ENCODE measurements around the gene CAMSAP1.

Gene CAMSAP1

GRCh38 chr9:135830496-135830895 is 76.8 kb downstream of the CAMSAP1 start:
- no peak for DNase-seq (ENCODE audit: low read depth)

DNA sequence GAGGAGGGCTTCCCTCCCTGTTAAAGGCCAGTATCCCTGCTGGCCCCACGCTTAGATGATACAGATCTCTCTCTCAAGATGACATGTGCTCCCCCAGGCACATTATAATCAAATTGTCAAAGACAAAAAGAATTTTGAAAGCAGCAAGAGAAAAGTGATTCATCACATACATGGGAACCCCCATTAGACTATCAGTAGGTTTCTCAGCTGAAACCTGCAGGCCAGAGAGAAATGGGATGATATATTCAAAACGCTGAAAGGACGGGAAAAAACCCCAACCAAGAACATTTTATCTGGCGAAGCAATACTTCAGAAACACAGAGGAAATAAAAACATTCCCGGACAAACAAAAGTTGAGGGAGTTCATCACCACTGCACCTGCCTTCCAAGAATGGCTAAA is 78.7 kb downstream of the CAMSAP1 start:
- no peak for DNase-seq (ENCODE audit: low read depth)

DNA sequence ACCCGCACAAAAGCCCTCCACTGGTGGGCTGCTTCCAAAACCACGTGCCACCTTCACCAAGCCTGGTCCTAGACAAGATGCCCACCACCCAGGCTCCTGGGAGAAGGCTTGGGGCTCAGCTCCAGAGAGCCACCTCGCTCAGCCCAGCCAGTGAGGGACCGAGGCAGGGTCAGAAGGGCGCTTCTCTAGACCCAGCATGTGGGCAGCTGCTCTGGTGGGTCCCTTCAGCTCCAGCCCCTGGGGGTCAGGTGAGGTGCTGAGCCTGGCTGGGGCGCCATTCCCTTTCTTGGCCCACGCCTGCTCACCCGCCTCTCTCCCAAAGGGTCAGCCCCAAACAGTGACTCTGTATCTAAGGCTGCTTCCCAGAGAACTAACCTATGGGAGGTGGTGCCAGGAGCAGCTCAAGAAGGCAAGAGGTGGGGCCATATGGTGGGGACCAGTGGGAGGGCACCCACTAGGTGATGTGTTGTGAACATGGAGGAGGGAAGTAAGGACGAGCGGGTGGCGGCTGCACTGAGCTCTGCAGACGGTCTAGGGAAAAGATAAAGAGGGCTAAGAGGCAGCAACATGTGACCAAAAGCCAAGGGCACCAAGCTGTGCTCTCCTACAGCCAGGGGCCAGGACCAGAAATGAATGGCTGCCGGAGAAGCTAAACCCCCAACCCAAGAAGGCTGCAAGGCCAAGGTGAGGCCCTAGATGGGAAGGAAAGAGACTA is 79.3 kb downstream of the CAMSAP1 start:
- DNase-seq (ENCODE audit: low read depth): no peak

DNA sequence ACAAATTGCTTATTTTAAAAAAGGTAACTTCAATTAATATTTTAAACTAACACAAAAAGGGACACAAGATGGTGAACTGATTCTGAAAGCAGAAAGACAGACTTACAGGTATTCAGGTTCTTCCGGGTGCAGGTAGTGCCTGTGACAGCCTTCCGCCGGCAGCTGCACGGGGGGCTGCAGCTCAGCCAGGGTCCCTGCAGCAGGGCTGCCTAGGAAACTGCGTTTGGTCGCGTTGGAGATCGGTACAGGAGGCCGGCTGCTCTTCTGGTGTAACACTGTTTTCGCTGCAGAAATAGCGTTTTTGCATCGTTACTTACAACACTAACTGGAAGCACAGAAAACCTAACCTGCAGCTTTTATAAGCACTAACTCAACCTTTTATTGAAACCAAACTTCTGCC is 80.0 kb downstream of the CAMSAP1 start:
- DNase-seq (ENCODE audit: low read depth): no peak

DNA sequence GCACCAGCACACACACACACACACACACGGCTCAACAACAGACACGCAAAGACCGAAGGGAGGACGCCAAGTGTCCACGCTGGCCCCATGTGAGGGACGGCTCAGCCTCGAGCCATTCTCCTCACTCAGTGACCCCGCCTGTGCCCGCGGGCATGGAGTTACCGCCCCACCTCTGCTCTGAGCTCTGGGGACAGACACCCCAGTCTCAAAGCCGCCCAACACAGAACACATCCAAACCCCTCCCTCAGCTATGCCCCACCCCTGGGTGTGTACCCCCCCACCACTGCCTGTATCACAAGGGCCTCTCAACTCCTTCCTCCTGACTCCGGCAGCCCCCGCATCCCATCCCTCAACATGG is 81.2 kb downstream of the CAMSAP1 start:
- no peak for DNase-seq (ENCODE audit: low read depth)

DNA sequence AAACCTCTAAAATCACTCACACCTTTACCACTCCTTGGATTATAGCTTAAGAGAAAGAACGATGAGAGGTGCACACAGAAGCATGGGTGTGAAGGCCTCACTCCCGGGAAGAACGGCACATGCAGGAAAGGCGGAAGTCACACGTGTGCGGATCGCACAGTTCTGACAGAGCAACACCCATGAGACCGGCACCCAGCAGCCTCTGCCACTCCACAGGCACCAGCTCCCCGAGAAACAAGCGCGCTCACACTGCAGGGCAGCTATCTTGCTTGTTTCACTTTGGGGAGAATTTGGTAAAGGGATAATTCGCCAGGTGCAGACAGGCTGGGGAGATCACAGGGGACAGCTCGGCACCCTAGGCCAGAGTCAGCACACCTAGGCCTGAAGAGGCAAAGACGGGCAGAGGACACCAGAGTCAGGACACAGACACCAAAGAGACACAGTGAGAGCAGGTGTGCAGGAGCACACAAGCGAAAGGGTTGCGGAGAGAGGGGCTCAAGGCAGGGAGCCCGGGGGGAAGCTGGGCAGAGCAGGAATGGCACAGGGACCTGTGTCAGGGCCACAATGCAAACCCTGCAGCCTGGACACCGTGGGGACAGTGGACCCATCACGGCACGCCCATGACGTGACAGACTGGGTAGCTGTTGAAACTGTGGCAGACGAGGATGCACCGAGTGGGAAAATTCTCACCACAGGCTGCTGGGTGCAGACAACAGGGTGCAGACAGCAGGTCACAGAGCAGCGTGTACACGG is 81.7 kb downstream of the CAMSAP1 start:
- no peak for DNase-seq (ENCODE audit: low read depth)

DNA sequence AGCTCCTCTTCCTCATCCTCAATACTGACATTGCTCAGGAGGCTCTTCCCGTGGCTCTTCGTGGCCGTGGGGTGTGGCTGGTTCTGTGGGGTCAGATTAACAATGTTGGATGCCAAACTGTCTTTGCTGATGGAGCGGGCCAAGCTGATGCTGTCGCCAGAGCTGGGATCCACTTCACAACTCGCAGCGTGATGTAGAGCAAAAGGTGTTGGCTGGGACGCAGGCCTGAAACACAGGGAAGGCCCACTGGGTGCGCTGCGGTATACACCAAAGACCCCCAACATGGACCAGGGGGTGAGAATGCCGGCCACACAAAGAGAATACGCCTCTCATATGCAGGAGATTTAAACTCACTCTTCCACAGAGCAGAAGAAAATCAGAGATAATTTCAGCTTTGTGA is 84.3 kb downstream of the CAMSAP1 start:
- DNase-seq (ENCODE audit: low read depth): no peak

- no peak for DNase-seq (ENCODE audit: low read depth)
Measured at GRCh38 chr9:135822374-135822755, 85.0 kb downstream of the CAMSAP1 start.

GRCh38 chr9:135821733-135822373 is 85.5 kb downstream of the CAMSAP1 start:
- DNase-seq (ENCODE audit: low read depth): no peak

- no peak for DNase-seq (ENCODE audit: low read depth)
Measured at GRCh38 chr9:135821116-135821515, 86.2 kb downstream of the CAMSAP1 start.

DNA sequence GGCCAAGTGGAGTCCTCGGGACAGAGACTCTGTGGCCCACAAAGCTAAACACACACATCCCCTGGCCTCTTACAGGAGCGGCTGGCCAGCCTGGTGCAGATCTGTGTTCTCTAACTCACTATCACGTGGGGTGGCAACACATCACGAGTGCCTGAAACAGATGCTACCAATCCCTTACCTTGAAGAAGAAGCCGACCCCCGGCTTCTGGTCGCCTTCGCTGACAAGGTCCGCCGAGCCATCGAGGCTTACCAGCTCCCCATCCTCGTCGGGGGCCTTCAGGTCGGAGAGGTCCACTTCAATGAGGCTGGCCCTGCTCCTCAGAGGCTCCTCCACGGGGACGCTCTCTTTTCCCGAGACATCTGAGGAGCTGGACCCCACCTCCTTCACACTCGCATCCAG is 86.7 kb downstream of the CAMSAP1 start:
- DNase-seq (ENCODE audit: low read depth): no peak

- DNase-seq (ENCODE audit: low read depth): no peak
Measured at GRCh38 chr9:135819905-135820304, 87.4 kb downstream of the CAMSAP1 start.

- DNase-seq (ENCODE audit: low read depth): no peak
Measured at GRCh38 chr9:135818718-135819475, 88.4 kb downstream of the CAMSAP1 start.

DNA sequence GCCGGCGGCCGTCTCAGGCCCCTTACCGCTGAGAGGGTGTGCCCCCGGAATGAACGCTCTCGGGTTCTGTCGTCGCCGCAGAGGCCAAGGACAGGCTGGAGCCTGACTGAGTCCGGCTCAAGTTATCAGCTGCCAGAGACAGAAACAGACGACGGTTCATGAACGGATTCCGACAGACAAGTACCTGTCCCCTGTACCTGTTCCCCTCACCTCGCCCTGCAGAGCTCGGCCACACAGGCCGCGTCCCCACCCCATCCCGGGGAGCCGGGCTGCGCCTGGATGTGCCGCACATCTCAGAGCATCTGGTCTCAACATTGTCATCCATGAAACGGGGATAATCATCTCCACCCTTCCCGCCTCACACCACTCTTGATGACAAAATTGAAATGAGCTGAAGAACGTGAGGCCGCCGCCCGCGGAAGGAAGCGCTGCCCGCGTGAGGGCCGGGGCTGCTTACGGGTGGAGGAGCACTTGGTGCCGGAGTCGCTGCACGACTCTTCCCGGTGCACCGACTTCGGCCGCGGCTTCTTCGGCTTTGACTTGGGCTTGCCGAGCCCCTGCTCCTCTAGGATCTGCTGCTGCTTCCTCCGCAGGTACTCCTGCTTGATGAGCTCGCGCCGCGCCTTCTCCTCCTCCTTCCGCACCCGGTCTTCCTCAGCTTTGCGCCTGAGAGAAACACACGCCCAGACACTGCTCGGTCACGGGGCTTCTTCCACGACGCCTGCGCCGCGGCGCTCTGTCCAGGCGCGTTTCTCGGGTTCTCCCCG is 89.2 kb downstream of the CAMSAP1 start:
- no peak for DNase-seq (ENCODE audit: low read depth)

- no peak for DNase-seq (ENCODE audit: low read depth)
Measured at GRCh38 chr9:135816651-135816970, 90.7 kb downstream of the CAMSAP1 start.

GRCh38 chr9:135815830-135816650 is 91.3 kb downstream of the CAMSAP1 start:
- DNase-seq (ENCODE audit: low read depth): no peak

- no peak for DNase-seq (ENCODE audit: low read depth)
Measured at GRCh38 chr9:135815413-135815812, 91.9 kb downstream of the CAMSAP1 start.

DNA sequence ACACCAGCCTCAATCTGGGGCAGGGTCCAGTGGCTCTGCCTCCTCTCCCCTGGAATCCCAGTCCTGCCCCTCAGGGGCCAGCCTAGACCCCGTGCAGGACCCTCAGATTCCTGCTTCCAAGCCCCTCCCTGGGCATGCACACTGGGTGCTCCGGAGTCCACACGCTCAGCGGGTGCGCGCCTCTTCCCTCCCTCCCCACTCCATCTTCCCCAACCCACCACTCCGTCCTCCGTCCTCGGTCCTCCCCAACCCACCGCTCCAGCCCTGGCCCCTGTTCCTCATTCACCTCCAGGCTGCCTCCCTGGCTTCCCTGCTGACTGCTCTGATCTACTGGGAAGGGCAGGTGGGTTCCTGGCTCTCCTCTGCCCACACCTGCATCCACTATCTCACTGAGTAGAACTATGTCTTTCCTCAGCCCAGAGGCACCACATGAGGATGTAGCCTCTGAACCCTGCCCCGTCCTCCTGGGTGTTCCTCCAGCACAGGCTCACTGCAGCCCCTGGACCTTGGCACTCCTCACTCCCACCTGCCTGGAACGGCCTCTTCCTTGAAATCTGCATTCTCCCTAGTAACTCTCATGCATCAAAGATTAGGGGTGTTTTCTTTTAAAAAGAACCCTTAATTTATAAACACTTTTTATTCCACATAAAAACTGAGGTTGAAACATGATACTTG is 92.8 kb downstream of the CAMSAP1 start:
- no peak for DNase-seq (ENCODE audit: low read depth)

DNA sequence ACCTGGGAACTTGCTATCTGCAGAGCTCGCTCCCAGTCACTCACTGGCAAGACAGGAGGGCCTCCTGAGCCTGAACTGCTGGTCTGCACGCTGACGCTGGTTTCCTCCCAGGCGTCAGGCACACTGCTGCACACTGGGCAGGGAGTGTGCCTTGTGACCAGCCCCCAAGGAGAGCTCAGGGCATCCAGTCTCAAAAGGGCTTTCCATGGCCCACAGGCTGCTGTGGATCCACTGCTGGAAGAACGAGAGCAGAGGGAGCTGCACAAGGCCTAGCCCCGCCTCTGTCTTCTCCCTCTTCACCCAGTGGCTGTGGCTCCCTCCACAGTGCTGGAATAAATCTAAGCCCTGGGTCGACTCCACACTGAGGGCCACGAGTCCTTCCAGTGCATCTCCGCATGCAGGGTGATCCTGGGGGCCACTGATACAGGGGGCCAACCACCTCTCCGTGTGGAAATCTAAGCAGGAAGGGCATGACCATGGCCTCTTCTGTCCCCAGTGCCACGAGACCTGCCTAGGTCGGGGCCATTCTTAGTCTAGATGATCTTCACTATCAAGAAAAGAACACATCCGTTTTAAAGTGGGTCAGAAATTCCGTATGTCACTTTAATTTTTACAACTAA is 93.6 kb downstream of the CAMSAP1 start:
- DNase-seq (ENCODE audit: low read depth): no peak

DNA sequence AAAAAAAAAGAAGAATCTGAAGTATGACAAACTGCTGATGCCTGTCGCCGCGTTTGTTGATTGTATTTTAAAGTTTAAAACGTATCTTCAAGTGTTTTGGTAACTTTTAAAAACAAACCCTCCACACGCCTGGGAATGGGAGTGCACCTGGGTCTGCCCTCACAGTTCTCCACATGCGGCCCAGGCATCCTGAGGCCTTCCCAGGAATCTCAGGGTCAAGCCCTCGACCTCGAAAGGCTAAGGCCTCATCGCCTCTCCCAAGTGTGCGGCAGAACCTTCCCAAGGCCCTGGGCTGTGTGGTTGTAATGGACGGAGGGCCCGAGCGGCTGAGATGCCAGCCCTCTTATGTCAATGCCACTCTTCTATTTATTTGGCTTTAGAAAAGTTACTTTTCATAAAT is 94.4 kb downstream of the CAMSAP1 start:
- no peak for DNase-seq (ENCODE audit: low read depth)

Data from stimulated activated CD4-positive, alpha-beta T cell treated with anti-CD3 and anti-CD28 coated beads, Interleukin-2, amount 100 ng/mL, for 4 hours (primary cell).